ENCODE results near the gene GUK1.

Gene GUK1

DNA sequence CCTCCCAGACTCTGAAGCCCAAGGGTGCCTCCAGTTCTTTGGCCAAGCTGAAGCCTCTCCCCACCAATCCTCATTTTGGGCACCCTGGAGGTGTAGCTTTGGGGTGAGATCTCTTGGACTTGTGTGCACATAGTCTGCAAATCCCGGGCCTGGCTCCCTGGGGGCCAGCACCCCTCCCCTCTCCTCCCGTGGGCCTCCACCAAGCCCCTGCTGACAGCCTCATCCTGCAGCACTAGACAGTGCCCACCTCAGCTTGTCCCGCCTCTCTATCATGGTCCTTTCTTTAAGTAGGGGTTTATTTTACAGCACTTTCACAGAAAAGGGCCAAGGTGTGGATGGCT, 12.8 kb downstream of the GUK1 start:
- 0 out of 2 replicates have a peak overlapping the region, but pooled peaks have one; percentile 2 for H3K9ac ChIP-seq (ENCODE audit: low read depth, low read length)
- H3K27me3 ChIP-seq (ENCODE audit: insufficient read depth, low read length, poor library complexity): no peaks in the 10 kb centered on the region
- no peak overlapping the region for H3K4me2 ChIP-seq (ENCODE audit: insufficient read depth, low read length)
- peaks cover 49% of the 10 kb centered on the region for H4K20me1 ChIP-seq (ENCODE audit: insufficient read depth, low read length)
- no peaks in the 10 kb centered on the region for H3K9me3 ChIP-seq (ENCODE audit: insufficient read depth, low read length, severe bottlenecking)
- H2AFZ ChIP-seq (ENCODE audit: low read depth, low read length): no peak overlapping the region
- DNase-seq (no peak), ATAC-seq (ENCODE audit: insufficient read depth, low read depth) (no peak)
- no peaks in the 10 kb centered on the region for H3K4me1 ChIP-seq (ENCODE audit: insufficient read depth, low read length)
- H3K36me3 ChIP-seq (ENCODE audit: insufficient read depth, low read length): peaks cover 21% of the 10 kb centered on the region
- H3K79me2 ChIP-seq (ENCODE audit: insufficient read depth, low read length): no peaks in the 10 kb centered on the region
- no peak overlapping the region for H3K27ac ChIP-seq (ENCODE audit: low read length)
- H3K4me3 ChIP-seq (ENCODE audit: low read depth in 1 of 2, low read length in 2 of 2): no peak overlapping the region
- TF ChIP-seq EZH2 (IDR thresholded peaks at IDR 0.05; ENCODE audit: borderline replicate concordance, low read depth, low read length, severe bottlenecking) (no peak), CTCF (IDR thresholded peaks at IDR 0.05; ENCODE audit: borderline replicate concordance, extremely low read depth, low read length, poor library complexity, severe bottlenecking) (no peak)

- Histone ChIP-seq H3K4me1 (ENCODE audit: insufficient read depth, low read length) (no peaks in the 10 kb centered on the region), H3K4me3 (ENCODE audit: low read depth in 1 of 2, low read length in 2 of 2) (no peak overlapping the region), H3K27me3 (ENCODE audit: insufficient read depth, low read length, poor library complexity) (no peaks in the 10 kb centered on the region), H3K9ac (ENCODE audit: low read depth, low read length) (no peak overlapping the region), H3K36me3 (ENCODE audit: insufficient read depth, low read length) (peaks cover 9% of the 10 kb centered on the region; the same call in 1 of the 2 replicates), H3K4me2 (ENCODE audit: insufficient read depth, low read length) (no peak overlapping the region), H3K27ac (ENCODE audit: low read length) (no peak overlapping the region), H2AFZ (ENCODE audit: low read depth, low read length) (no peak overlapping the region), H3K9me3 (ENCODE audit: insufficient read depth, low read length, severe bottlenecking) (no peaks in the 10 kb centered on the region), H4K20me1 (ENCODE audit: insufficient read depth, low read length) (peaks cover 38% of the 10 kb centered on the region), H3K79me2 (ENCODE audit: insufficient read depth, low read length) (no peaks in the 10 kb centered on the region)
- TF ChIP-seq CTCF (IDR thresholded peaks at IDR 0.05; ENCODE audit: borderline replicate concordance, extremely low read depth, low read length, poor library complexity, severe bottlenecking) (no peak), EZH2 (IDR thresholded peaks at IDR 0.05; ENCODE audit: borderline replicate concordance, low read depth, low read length, severe bottlenecking) (no peak)
- DNase-seq (no peak), ATAC-seq (ENCODE audit: insufficient read depth, low read depth) (no peak)
Observed at GRCh38 chr1:228154021-228154669, 14.1 kb downstream of the GUK1 start.

DNA sequence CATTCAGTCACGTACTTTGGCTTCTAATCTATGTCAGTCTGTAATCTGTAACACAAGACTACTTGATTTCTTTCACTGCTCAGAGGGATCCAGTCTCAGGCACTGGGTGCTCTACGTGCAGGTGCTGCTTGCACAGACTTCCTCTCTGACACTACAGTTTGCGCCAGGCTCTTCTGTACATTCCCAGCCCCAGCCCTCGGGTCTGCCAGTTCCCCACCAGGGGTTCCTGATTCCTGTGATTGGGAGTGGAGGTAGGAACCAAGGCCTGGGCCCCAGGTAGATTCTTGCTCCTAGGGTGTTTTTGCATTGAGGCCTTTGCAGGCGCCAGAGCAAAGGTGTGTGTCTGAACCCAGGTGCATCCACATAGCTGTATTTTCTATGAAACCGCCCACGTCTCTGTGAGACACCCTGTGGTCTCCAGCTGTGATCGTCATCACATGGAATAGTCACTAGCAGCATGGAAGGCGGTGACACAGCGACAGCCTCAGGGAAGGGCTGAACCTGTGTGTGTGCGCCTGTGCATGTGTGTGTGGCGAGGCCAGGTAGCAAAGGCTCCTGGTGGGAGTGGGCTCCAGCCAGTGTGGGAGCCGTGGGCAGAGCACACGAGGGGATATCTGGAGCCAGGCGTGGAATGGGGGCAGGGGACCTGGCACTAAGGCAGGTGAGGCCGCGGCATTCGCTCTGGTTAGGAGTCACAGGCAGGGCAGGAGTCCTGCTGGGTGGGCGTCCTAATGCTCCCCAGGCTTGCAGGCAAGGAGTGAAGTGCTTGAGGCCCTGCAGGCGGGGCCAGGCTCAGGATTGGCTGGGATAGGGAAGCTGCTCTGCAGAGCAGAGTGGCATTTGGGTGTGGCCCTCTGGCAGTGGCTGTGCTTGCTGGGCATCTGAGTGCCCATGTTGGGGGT, 14.8 kb downstream of the GUK1 start:
- no peaks in the 10 kb centered on the region for H3K79me2 ChIP-seq (ENCODE audit: insufficient read depth, low read length)
- H3K4me1 ChIP-seq (ENCODE audit: insufficient read depth, low read length): no peaks in the 10 kb centered on the region
- no peaks in the 10 kb centered on the region for H3K27me3 ChIP-seq (ENCODE audit: insufficient read depth, low read length, poor library complexity)
- no peak overlapping the region for H3K4me3 ChIP-seq (ENCODE audit: low read depth in 1 of 2, low read length in 2 of 2)
- H4K20me1 ChIP-seq (ENCODE audit: insufficient read depth, low read length): peaks cover 36% of the 10 kb centered on the region
- no peak overlapping the region for H2AFZ ChIP-seq (ENCODE audit: low read depth, low read length)
- ATAC-seq (ENCODE audit: insufficient read depth, low read depth) (no peak), DNase-seq (no peak)
- no peak overlapping the region for H3K4me2 ChIP-seq (ENCODE audit: insufficient read depth, low read length)
- no peak overlapping the region for H3K27ac ChIP-seq (ENCODE audit: low read length)
- H3K9ac ChIP-seq (ENCODE audit: low read depth, low read length): no peak overlapping the region
- H3K9me3 ChIP-seq (ENCODE audit: insufficient read depth, low read length, severe bottlenecking): no peaks in the 10 kb centered on the region
- H3K36me3 ChIP-seq (ENCODE audit: insufficient read depth, low read length): peaks cover 2% of the 10 kb centered on the region; the same call in 1 of the 2 replicates
- no peak for TF ChIP-seq EZH2 (IDR thresholded peaks at IDR 0.05; ENCODE audit: borderline replicate concordance, low read depth, low read length, severe bottlenecking)
- no peak for TF ChIP-seq CTCF (IDR thresholded peaks at IDR 0.05; ENCODE audit: borderline replicate concordance, extremely low read depth, low read length, poor library complexity, severe bottlenecking)
